DMS114 treated with DMSO at 0.1 percent for 48 hours (cell line): ENCODE results near the gene CORO2A.
A peak's percentile ranks its signal among the peaks of the same experiment; 100 is the strongest.
"Not testable (repeated sequence)": the region's sequence is repeated elsewhere in the genome, so short reads cannot be mapped to it uniquely, and the experiment has no call there.

ENCODE experiments used
- DNase-seq: peaks from one replicate; lab custom pipeline; 2025; ENCODE audit not compliant: unreplicated experiment; lab: John Stamatoyannopoulos, UW

CORO2A gene

GRCh38 chr9:98118640-98119601 lies 73.5 kb downstream of the CORO2A start, which contains the start of gene TRIM14:
TSS of gene TRIM14 (minus strand) at chr9:98119222. CDS start at chr9:98119188, 34 bp downstream.
- DNase-seq, result peak; percentile 38

- DNase-seq, result peak; percentile 6
Measured at GRCh38 chr9:98117984-98118639, 74.3 kb downstream of the CORO2A start.

- not testable (repeated sequence) for DNase-seq
Measured at GRCh38 chr9:98117097-98117496, 75.3 kb downstream of the CORO2A start.

- DNase-seq, result no peak
Measured at GRCh38 chr9:98109052-98109451, 83.4 kb downstream of the CORO2A start.

- no peak for DNase-seq
Measured at GRCh38 chr9:98108531-98109031, 83.9 kb downstream of the CORO2A start.

GRCh38 chr9:98107926-98108325 lies 84.5 kb downstream of the CORO2A start:
- no peak for DNase-seq

- DNase-seq, result no peak
Measured at GRCh38 chr9:98105006-98105405, 87.4 kb downstream of the CORO2A start.

- DNase-seq, result no peak
Measured at GRCh38 chr9:98104445-98104881, 88.0 kb downstream of the CORO2A start.

GRCh38 chr9:98101868-98102273 lies 90.6 kb downstream of the CORO2A start:
- DNase-seq, result no peak

GRCh38 chr9:98101416-98101815 lies 91.0 kb downstream of the CORO2A start:
- DNase-seq, result no peak

- no peak for DNase-seq
Measured at GRCh38 chr9:98100456-98100855, 92.0 kb downstream of the CORO2A start.

- DNase-seq, result no peak
Measured at GRCh38 chr9:98099898-98100297, 92.5 kb downstream of the CORO2A start.

GRCh38 chr9:98099346-98099745 lies 93.1 kb downstream of the CORO2A start:
- DNase-seq, result no peak

GRCh38 chr9:98097836-98098235 lies 94.6 kb downstream of the CORO2A start:
- DNase-seq, result no peak

GRCh38 chr9:98096091-98096490 lies 96.3 kb downstream of the CORO2A start:
- DNase-seq, result no peak

- DNase-seq, result no peak
Measured at GRCh38 chr9:98095401-98095800, 97.0 kb downstream of the CORO2A start.

- DNase-seq, result no peak
Measured at GRCh38 chr9:98094851-98095250, 97.6 kb downstream of the CORO2A start.

GRCh38 chr9:98094316-98094715 lies 98.1 kb downstream of the CORO2A start:
- no peak for DNase-seq

- DNase-seq, result no peak
Measured at GRCh38 chr9:98092613-98092931, 99.9 kb downstream of the CORO2A start.

- no peak for DNase-seq
Measured at GRCh38 chr9:98091735-98092612, 100.5 kb downstream of the CORO2A start.

- not testable (repeated sequence) for DNase-seq
Measured at GRCh38 chr9:98090674-98091073, 101.8 kb downstream of the CORO2A start.
